ENCODE data around the gene ABCF1. TPM values are rescaled to one million over a fixed set of nuclear protein-coding genes. Genes with fewer than 3 reads are reported as not detected.
A peak's percentile ranks its signal among the peaks of the same experiment; 100 is the strongest.
"Not testable (repeated sequence)": the region's sequence is repeated elsewhere in the genome, so short reads cannot be mapped to it uniquely, and the experiment has no call there.

ABCF1 gene
- total RNA-seq, result 24.6 and 41.9 TPM in 2 replicates

- peak; percentile 98 to 99 for DNase-seq (ENCODE audit: low read depth in 2 of 2)
Observed at GRCh38 chr6:30571075-30571761, at the start of gene ABCF1. Gene ABCF1 (plus strand): TSS chr6:30571442. CDS start chr6:30571488, 46 bp downstream.

- peak in 1 of 2 donors; percentile 30 for DNase-seq (ENCODE audit: low read depth in 2 of 2)
Observed at GRCh38 chr6:30521952-30522351, 49.3 kb upstream of the ABCF1 start.

GRCh38 chr6:30526444-30526843 lies 44.8 kb upstream of the ABCF1 start:
- not testable (repeated sequence) for DNase-seq (ENCODE audit: low read depth in 2 of 2)

- DNase-seq (ENCODE audit: low read depth in 2 of 2), result not testable (repeated sequence)
Observed at GRCh38 chr6:30529349-30529875, 41.8 kb upstream of the ABCF1 start.

GRCh38 chr6:30530014-30530413 lies 41.2 kb upstream of the ABCF1 start:
- no peak for DNase-seq (ENCODE audit: low read depth in 2 of 2)

- peak in 1 of 2 donors; percentile 14 for DNase-seq (ENCODE audit: low read depth in 2 of 2)
Observed at GRCh38 chr6:30533460-30534294, 37.6 kb upstream of the ABCF1 start.

- DNase-seq (ENCODE audit: low read depth in 2 of 2), result no peak
Observed at GRCh38 chr6:30537931-30538330, 33.3 kb upstream of the ABCF1 start.

GRCh38 chr6:30541515-30542403 lies 29.5 kb upstream of the ABCF1 start:
- peak; percentile 92 to 93 for DNase-seq (ENCODE audit: low read depth in 2 of 2)

GRCh38 chr6:30542404-30542725 lies 28.9 kb upstream of the ABCF1 start:
- peak in 1 of 2 donors; percentile 45 for DNase-seq (ENCODE audit: low read depth in 2 of 2)

- peak; percentile 44 to 71 for DNase-seq (ENCODE audit: low read depth in 2 of 2)
Observed at GRCh38 chr6:30542915-30543314, 28.3 kb upstream of the ABCF1 start.

GRCh38 chr6:30543821-30544220 lies 27.4 kb upstream of the ABCF1 start:
- DNase-seq (ENCODE audit: low read depth in 2 of 2), result no peak

- peak; percentile 68 to 82 for DNase-seq (ENCODE audit: low read depth in 2 of 2)
Observed at GRCh38 chr6:30544666-30545272, 26.5 kb upstream of the ABCF1 start.

- no peak for DNase-seq (ENCODE audit: low read depth in 2 of 2)
Observed at GRCh38 chr6:30547454-30547853, 23.8 kb upstream of the ABCF1 start.

- no peak for DNase-seq (ENCODE audit: low read depth in 2 of 2)
Observed at GRCh38 chr6:30548375-30548774, 22.9 kb upstream of the ABCF1 start.

GRCh38 chr6:30554404-30554803 lies 16.8 kb upstream of the ABCF1 start:
- DNase-seq (ENCODE audit: low read depth in 2 of 2), result no peak

- peak; percentile 41 to 60 for DNase-seq (ENCODE audit: low read depth in 2 of 2)
Observed at GRCh38 chr6:30554962-30555815, 16.1 kb upstream of the ABCF1 start.

- no peak for DNase-seq (ENCODE audit: low read depth in 2 of 2)
Observed at GRCh38 chr6:30555816-30556065, 15.5 kb upstream of the ABCF1 start.

GRCh38 chr6:30556066-30556905 lies 15.0 kb upstream of the ABCF1 start, which contains the start of gene GNL1:
Gene GNL1 (minus strand): TSS chr6:30556489. CDS start chr6:30556203, 286 bp downstream.
- DNase-seq (ENCODE audit: low read depth in 2 of 2), result peak; percentile 90 to 97

- DNase-seq (ENCODE audit: low read depth in 2 of 2), result peak; percentile 80 to 87
Observed at GRCh38 chr6:30556906-30557682, 14.1 kb upstream of the ABCF1 start, which contains the start of gene PRR3. Gene PRR3 (plus strand): TSS chr6:30557295. CDS start chr6:30557345, 50 bp downstream.
